Transverse colon (tissue), 4 donors: Measurements from ENCODE around the gene TOPORS. TPM values are rescaled to one million over a fixed set of nuclear protein-coding genes. Genes with fewer than 3 reads are reported as not detected.
"Not testable (repeated sequence)": the region's sequence is repeated elsewhere in the genome, so short reads cannot be mapped to it uniquely, and the experiment has no call there.

ENCODE experiments used
- DNase-seq: peaks from one replicate; pipeline ENCODE4 v3.0.0-alpha.2; 2019
- H3K27ac ChIP-seq, 4 donors: fragments of 200-600 bp; sonication (generic); 2 replicates each; pipeline ENCODE4 v1.5.1; 2016 to 2018; ENCODE audit warnings: inconsistent platforms in 4 of 4
- H3K27me3 ChIP-seq: fragments of 200-600 bp; sonication (generic); 2 replicates; pipeline ENCODE4 v1.5.1; 2017; ENCODE audit warnings: inconsistent platforms
- H3K36me3 ChIP-seq, 4 donors: fragments of 200-600 bp; sonication (generic); 2 replicates each; pipeline ENCODE4 v1.5.1; 2017 to 2019; ENCODE audit warnings: inconsistent platforms in 4 of 4
- H3K4me1 ChIP-seq, 4 donors: fragments of 200-600 bp; sonication (generic); 2 replicates each; pipeline ENCODE4 v1.5.1; 2017 to 2020; ENCODE audit warnings: inconsistent platforms in 4 of 4
- H3K4me3 ChIP-seq, 4 donors: fragments of 200-600 bp; sonication (generic); 1 replicate in 1 of 4; 2 replicates in 3 of 4; pipeline versions ENCODE4 v1.5.1 to v1.6.1; 2017 to 2019; ENCODE audit warnings: inconsistent platforms in 4 of 4
- H3K9me3 ChIP-seq, 2 donors: fragments of 200-600 bp; sonication (generic); 2 replicates each; pipeline ENCODE4 v1.5.1; 2017 to 2019; ENCODE audit warnings: inconsistent platforms in 2 of 2
- EP300 ChIP-seq: sonication (generic); formaldehyde crosslinking; IDR thresholded peaks from one replicate; pipeline ENCODE4 v1.6.1; 2017; ENCODE audit warnings: antibody characterized with exemption, low read depth
- POLR2A ChIP-seq: fragments of 450-650 bp; IDR thresholded peaks from one replicate; pipeline ENCODE4 v1.6.1; 2016; ENCODE audit warnings: antibody characterized with exemption, mild to moderate bottlenecking, moderate library complexity
- POLR2AphosphoS5 ChIP-seq, 3 donors: sonication (generic); formaldehyde crosslinking; IDR thresholded peaks; one replicate each; pipeline ENCODE4 v1.6.1; 2016; ENCODE audit warnings: antibody characterized with exemption in 3 of 3
- WGBS, 2 donors: methylation state at CpG; one replicate each; pipeline ENCODE4 v1.1.5; 2018; ENCODE audit warnings: low coverage in 1 of 2; 5-methylcytosine and 5-hydroxymethylcytosine counted together
- in situ Hi-C, 4 donors: fragments of 200-750 bp; cut with MboI; loops; one replicate each; pipeline versions ENCODE4 v1.15.0 to v1.15.1; 2017; ENCODE audit warnings: low sequenced_read_pairs in 3 of 4, low pct_ligation_motif_present in 1 of 4, low pct_unique_long_range_greater_than_20kb in 1 of 4
- intact Hi-C: fragments of 100-400 bp; cut with DNase I; formaldehyde crosslinking; loops from one replicate; pipeline ENCODE4 v1.15.1; 2023; ENCODE audit warnings: low total_unique reads
- total RNA-seq, 4 donors: library from RNA; depleted of rRNA; stranded (reverse); fragments of >200 nt; gene quantifications; one replicate each; pipeline ENCODE4 v1.1.0, GENCODE V29; 2016
- TF ChIP-seq, protein P1 (sequence below), 5 experiments: fragments of 200-600 bp in 3 of 5; fragments of 450-650 bp in 2 of 5; sonication (generic) in 3 of 5; IDR thresholded peaks; 1 replicate in 2 of 5; 2 replicates in 3 of 5; pipeline ENCODE4 v1.5.1; 2016 to 2017; ENCODE audit warnings: antibody characterized with exemption in 5 of 5, inconsistent platforms in 3 of 5, mild to moderate bottlenecking in 2 of 5, moderate library complexity in 1 of 5

TOPORS gene
- total RNA-seq: 10 to 100 TPM; 14.5 to 26.5 (median 18.4) TPM

DNA sequence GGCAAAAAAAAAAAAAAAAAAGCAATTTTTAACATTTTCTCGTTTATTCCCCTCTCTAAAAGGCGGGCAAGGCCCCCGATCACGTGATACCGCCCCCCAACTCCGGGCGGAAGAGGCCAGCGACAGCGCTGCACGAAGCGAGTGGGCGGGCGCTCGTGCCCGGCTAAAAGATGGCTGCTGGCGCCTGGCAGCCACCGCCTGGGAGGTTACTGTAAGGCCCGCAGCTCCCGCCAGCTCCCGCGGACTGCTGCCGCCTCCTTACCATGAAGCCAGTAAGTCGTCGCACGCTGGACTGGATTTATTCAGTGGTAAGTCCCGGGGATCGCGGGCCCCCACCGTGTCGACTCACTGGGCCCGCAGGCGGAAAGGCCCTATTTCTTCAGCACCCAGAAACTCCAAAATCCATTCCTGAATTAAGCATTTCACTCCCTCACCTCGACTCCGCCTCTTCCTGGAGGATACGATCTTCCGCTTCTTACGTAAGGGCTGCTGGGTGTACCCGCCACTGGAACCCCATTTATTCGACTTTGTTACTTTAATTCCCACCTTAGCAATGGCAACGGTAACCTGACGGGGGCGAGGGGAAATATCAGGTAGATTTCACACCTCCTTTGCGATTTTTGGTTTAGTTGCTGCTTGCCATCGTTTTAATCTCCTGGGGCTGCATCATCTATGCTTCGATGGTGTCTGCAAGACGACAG lies at the start of gene TOPORS, which contains the start of gene SMIM27:
Gene TOPORS, minus strand, starts transcription at position 415 of the 701 bp plus-strand sequence. Its CDS starts 150 bp downstream, at position 265.
Gene SMIM27, plus strand, starts transcription at position 156 of the 701 bp plus-strand sequence. Its CDS starts 108 bp downstream, at position 264.
- peak; percentile 93 for DNase-seq
- Histone ChIP-seq H3K9me3 (no peaks in the 10 kb centered on the region), H3K4me3 (peak within 1 kb of the TSS; percentile 64 to 82 (median 80)), H3K4me1 (peaks cover 12 to 30% (median 21%) of the 10 kb centered on the region in 4 donors), H3K36me3 (no peaks in the 10 kb centered on the region), H3K27me3 (no peaks in the 10 kb centered on the region), H3K27ac (peak within 1 kb of the TSS; percentile 90 to 97 (median 92))
- in situ Hi-C loops (no loop called here), intact Hi-C loops (no loop called here)
- 0 to 1% methylated on average over 8 to 46 of the region's 46 CpGs for WGBS, 2 donors
- TF ChIP-seq POLR2AphosphoS5 (IDR thresholded peaks at IDR 0.05): peak; percentile 81 to 84 (median 82)
- TF ChIP-seq, protein P1, sequence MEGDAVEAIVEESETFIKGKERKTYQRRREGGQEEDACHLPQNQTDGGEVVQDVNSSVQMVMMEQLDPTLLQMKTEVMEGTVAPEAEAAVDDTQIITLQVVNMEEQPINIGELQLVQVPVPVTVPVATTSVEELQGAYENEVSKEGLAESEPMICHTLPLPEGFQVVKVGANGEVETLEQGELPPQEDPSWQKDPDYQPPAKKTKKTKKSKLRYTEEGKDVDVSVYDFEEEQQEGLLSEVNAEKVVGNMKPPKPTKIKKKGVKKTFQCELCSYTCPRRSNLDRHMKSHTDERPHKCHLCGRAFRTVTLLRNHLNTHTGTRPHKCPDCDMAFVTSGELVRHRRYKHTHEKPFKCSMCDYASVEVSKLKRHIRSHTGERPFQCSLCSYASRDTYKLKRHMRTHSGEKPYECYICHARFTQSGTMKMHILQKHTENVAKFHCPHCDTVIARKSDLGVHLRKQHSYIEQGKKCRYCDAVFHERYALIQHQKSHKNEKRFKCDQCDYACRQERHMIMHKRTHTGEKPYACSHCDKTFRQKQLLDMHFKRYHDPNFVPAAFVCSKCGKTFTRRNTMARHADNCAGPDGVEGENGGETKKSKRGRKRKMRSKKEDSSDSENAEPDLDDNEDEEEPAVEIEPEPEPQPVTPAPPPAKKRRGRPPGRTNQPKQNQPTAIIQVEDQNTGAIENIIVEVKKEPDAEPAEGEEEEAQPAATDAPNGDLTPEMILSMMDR (IDR thresholded peaks at IDR 0.05): no peak
- TF ChIP-seq POLR2A: peak; percentile 81
- TF ChIP-seq EP300: no peak

DNA sequence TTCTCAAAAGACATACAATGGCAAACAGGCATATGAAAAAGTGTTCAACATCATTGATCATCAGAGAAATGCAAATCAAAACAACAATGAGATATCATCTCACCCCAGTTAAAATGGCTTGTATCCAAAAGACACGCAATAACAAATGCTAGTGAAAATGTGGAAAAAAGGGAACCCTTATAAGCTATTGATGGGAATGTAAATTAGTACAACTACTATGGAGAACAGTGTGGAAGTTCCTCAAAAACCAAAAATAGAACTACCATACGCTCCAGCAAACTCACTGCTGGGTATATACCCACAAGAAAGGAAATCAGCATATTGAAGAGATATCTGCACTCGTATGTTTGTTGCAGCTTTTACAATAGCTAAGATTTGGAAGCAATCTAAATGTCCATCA lies 46.6 kb upstream of the TOPORS start:
- DNase-seq, H3K4me1 ChIP-seq, intact Hi-C loops, H3K9me3 ChIP-seq, H3K27ac ChIP-seq, H3K4me3 ChIP-seq, H3K36me3 ChIP-seq, H3K27me3 ChIP-seq: not testable (repeated sequence)
- 64 to 76% methylated on average over 3 of the region's 3 CpGs for WGBS, 2 donors
- in situ Hi-C loops: loop anchor here in 1 of 4 donors (25.0 kb wide), 1 partner anchor 363 kb away; no protein-coding TSS in a partner anchor

DNA sequence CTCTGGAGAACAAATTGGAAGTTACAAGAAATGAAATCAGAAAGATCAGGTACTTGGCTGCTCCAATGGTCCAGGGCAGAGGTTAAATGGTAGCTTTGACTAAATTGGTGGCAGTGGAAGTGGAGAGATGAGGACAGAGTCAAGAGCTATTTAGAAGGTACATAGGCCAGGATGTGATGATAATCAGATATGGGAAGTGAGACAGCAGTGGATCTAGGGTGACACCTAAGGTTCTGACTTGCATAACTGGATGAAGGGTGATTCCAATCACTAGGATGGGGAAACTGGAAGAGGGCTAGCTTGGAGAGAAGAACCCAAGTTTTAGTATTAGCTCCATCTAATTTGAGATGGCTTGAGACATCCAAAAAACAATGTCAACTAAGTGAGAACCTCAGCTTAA lies 44.5 kb upstream of the TOPORS start:
- no peaks in the 10 kb centered on the region for H3K36me3 ChIP-seq
- intact Hi-C loops (no loop called here), in situ Hi-C loops (loop anchor here in 1 of 4 donors (25.0 kb wide), 1 partner anchor 365 kb away; no protein-coding TSS in a partner anchor)
- no peak for DNase-seq
- H3K4me1 ChIP-seq: no peaks in the 10 kb centered on the region
- no peaks in the 10 kb centered on the region for H3K27me3 ChIP-seq
- no peak overlapping the region for H3K4me3 ChIP-seq
- H3K9me3 ChIP-seq: no peaks in the 10 kb centered on the region
- TF ChIP-seq POLR2AphosphoS5 (IDR thresholded peaks at IDR 0.05): no peak
- no peak for TF ChIP-seq EP300
- TF ChIP-seq POLR2A: no peak
- TF ChIP-seq, protein P1 (IDR thresholded peaks at IDR 0.05): no peak
- H3K27ac ChIP-seq: no peak overlapping the region

DNA sequence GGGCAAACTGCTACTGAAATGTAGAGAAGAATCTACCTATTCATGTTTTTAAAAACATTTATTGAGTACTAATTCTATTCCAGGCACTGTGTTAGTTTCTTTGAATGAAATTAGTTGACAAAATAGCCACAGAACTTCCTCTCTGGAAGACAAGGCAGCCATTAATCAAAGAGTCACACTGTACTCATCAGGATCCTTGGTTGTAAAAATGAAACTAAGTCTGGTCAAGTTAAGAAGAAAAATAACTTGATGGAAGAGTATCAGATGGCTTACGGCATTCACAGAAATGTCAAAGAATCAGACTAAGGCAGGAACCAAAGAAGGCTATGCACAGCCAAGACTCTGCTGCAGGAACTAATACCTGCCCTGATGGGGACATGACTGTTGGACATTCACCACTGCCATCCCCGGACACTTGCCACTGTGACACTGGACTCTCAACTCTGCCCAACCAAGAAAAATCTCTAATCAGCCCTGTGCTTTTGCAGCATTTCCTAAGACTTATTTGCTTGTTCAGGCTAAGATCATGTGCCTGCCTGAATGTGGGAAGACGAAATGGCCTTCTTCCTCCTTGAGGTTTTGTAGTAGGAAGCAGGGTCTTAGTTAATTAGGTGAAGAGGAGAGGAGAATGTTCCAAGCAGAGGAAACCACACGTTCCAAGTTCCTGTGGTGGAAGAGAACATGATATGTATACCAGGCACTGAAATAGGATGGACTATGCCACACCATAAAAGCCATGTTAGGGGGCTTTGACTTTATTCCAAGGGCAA lies 43.9 kb upstream of the TOPORS start:
- Histone ChIP-seq H3K27ac (no peak overlapping the region), H3K27me3 (no peaks in the 10 kb centered on the region), H3K9me3 (no peaks in the 10 kb centered on the region), H3K4me1 (no peaks in the 10 kb centered on the region), H3K4me3 (no peak overlapping the region), H3K36me3 (no peaks in the 10 kb centered on the region)
- 62 to 71% methylated on average over 3 to 4 of the region's 4 CpGs for whole genome bisulfite sequencing, 2 donors
- no peak for DNase-seq
- TF ChIP-seq, protein P1 (IDR thresholded peaks at IDR 0.05): no peak
- TF ChIP-seq POLR2AphosphoS5 (IDR thresholded peaks at IDR 0.05) (no peak), EP300 (no peak), POLR2A (no peak)
- intact Hi-C loops: no loop called here
- in situ Hi-C loops: loop anchor here in 1 of 4 donors (25.0 kb wide), 1 partner anchor 366 kb away; no protein-coding TSS in a partner anchor
